COLO668 (cell line): ENCODE measurements around the gene LRRFIP1.
"Not testable (repeated sequence)": the region's sequence is repeated elsewhere in the genome, so short reads cannot be mapped to it uniquely, and the experiment has no call there.

Experiments used
- DNase-seq: peaks from one replicate; lab custom pipeline; 2025; ENCODE audit not compliant: unreplicated experiment; lab: John Stamatoyannopoulos, UW

LRRFIP1 gene

DNA sequence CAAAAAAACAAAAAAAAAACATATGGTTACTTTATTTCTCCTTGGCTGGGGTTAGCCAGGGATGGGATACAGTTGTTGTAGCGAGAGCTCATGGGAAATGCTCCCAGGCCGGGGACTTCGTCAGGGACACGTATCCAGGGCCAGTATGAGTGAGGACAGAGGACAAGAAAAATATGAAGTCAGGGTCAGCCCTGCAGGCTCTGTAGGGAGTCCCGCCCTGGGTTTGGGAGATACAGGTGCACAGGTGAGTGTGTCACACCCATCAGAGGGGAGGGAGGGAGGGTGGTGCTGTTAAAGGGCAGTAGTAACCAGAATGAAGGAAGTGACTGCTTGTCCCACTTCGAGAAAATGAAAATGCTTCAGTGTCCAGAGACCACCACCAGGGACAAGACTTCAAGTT is 115.6 kb downstream of the LRRFIP1 start:
- no peak for DNase-seq

DNA sequence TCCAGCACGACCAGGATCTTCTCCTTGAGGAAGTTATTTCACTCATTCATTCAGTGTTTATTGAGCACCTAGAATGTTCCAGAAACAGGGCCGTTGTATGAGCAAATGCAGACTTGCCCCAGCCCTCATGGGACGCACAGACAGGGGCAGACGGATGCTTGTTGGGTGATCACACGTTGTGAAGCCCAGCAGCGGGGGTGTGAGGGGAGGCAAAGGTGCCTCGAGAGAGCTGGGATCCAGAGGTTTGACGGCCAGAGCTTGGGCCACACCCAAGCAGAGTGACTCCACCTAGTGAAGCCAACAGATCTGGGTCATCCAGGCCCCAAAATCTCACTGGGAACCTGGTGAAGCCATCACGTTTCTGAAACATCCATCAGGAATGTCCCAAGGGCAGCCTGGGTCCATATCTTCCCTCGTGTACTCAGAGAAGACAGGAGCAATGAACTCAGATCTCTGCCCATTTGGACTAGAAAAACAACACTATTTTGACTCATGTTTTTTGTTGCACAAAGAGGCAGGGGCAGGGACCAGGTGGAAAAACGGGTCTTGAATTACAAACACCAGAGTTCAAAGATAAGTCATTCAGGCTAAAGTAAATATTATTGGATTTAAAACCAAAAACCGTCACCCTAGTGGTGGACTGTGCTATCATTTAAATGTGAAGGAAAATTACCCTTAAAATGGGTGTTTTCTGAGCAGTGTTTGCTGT is 116.3 kb downstream of the LRRFIP1 start:
- no peak for DNase-seq

DNA sequence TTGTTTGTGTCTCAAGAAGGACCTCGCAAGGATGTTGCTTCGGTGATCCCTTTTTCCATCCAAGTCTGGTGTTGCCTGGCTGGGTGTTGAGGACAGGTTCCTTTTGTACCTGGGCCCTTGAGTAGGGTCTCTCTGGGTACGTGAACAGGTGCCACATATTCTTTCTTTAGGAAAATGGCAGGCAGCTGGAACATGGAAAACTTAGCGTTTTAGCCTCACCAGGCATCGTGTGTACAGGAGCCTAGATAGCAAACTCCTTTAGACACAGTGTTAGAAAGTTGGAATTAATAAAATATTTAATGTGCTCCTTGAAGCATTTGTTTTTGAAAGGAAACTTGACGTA is 116.9 kb downstream of the LRRFIP1 start:
- DNase-seq, result no peak

DNA sequence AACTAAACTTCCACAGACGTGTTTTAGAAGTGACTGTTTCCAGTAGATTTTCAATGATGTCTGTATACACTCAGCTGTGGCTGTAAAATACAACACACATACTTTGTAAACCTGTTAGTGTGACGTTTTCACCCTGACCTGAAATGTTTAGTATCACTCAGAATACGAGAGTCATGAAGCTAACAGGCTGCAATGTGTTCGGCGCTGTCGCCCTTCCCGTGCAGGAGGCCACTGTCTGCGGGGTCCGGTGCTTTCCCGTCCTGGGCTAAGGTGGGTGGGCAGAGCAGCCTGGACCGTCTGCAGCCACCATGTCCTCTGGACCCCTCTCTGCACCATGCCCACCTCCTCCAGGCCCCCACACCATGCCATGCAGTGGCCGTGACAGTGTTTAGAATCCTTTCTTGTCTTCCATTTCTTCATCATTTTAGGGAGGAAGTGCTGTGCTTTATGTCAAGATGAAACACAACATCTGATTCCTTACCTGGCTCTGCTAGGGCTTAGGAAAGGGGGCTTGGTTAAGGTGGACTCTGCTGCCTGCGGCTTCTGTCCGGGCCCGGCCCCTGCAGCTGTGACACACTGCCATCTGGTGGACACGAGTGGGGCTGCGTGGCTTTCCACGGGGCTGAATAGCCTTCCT is 117.3 kb downstream of the LRRFIP1 start:
- peak; percentile 72 for DNase-seq

GRCh38 chr2:237745250-237745613 is 117.8 kb downstream of the LRRFIP1 start:
- DNase-seq, result no peak

DNA sequence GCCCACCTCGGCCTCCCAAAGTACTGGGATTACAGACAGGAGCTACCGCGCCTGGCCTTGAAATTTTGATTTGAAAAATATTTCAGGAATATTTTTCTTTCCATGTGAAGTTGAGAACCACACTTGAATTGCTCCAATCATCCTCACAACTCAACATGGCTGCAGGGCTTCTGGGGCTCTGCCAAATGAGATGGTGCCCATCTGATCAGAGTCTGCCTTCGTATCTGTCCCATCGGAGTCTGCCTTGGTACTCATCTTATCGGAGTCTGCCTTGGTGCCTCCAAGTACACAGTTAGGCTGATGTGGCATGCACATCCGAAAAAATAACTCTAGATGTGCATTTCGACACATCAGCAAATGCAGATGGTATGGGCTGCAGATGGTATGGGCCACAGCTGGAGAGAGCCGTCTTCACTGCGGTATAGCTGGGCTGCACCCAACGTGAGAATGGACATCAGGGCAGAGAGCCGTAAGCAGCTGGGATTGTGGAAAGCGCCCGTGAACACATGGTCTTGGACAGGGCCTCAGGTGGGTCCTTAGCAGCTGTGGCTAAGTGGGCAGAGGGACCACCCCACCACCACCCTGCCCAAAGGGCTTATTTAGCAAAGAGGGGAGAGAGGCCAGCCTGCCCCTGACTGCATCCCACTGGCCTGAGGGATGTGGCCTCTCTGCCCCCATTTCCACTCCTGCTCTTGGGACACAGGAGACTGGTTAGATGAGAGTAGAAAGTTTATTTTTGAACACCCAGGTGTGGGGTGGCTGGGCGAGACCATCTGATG is 119.1 kb downstream of the LRRFIP1 start:
- no peak for DNase-seq

GRCh38 chr2:237747189-237747588 is 119.8 kb downstream of the LRRFIP1 start:
- no peak for DNase-seq

DNA sequence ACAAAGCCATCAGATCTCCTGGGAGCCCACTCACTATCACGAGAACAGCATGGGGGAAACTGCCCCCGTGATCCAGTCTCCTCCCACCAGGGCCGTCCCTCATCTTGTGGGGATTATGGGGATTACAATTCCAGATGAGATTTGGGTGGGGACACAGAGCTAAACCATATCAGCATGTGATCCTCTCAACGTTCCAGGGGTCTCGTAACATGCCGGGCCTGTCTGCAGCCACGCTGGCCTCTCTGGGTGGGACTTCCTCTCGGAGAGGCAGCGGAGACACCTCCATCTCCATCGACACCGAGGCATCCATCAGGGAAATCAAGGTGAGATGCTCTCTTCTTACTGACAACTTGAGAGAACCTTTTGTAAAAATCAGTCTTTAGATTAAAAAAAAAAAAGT is 121.6 kb downstream of the LRRFIP1 start:
- DNase-seq, result no peak

- DNase-seq, result no peak
Measured at GRCh38 chr2:237749961-237750360, 122.6 kb downstream of the LRRFIP1 start.

- DNase-seq, result not testable (repeated sequence)
Measured at GRCh38 chr2:237750441-237750840, 123.1 kb downstream of the LRRFIP1 start.

- no peak for DNase-seq
Measured at GRCh38 chr2:237752761-237753165, 125.4 kb downstream of the LRRFIP1 start.

GRCh38 chr2:237754182-237754581 is 126.8 kb downstream of the LRRFIP1 start:
- no peak for DNase-seq

DNA sequence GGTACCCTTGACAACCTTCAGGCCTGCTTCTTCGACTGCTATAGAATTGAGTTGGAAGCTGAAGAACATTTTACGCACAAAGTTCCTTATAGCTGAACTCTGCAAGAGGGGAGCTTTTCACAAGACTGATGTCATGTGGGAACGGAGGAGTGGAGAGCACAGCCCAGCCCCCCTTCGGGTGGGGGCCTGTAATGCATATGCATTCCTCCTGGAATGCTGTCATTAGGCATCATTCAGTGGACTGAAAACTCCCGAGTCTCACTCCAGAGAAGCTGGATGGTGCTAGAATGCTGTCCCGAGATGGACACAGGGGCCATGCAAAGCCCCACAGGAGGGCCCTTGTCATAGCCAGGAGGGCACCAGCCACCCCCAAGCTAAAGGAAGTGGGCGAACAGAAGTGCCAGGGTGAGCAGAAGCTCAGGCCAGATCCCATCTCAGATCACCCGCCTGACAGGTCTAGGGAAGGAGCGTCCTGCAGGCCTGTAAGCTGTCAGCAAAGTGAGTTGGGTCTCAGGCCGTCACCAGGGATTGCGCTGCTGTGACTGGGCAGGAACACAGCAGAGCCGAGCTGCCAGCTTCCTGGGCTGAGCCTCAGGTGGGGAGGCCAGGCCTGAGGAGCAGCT is 127.3 kb downstream of the LRRFIP1 start:
- no peak for DNase-seq

DNA sequence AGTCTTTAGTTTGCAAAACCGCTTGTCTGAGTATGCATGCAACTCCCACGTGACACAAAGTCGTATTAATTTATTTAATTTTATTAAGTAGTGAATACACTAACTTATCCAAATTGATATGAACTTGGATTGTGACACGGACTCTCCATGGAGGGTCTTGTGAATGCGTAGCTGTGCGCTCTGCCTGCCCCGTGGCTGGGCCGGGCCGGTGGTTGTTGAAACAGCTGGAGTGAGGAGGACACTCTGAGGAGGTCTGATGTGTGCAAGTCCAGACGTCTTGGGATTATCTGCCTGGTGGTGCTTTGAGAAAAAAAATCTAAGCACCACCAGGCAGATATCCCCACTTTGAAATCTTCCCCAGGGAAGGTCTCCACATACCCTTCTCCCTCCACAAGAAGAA is 130.2 kb downstream of the LRRFIP1 start:
- DNase-seq, result no peak

- DNase-seq, result no peak
Measured at GRCh38 chr2:237758185-237758584, 130.8 kb downstream of the LRRFIP1 start.

GRCh38 chr2:237759176-237759575 is 131.8 kb downstream of the LRRFIP1 start:
- no peak for DNase-seq

- DNase-seq, result no peak
Measured at GRCh38 chr2:237760506-237761502, 133.4 kb downstream of the LRRFIP1 start.

- not testable (repeated sequence) for DNase-seq
Measured at GRCh38 chr2:237762291-237763182, 135.2 kb downstream of the LRRFIP1 start.

GRCh38 chr2:237763812-237764211 is 136.4 kb downstream of the LRRFIP1 start:
- no peak for DNase-seq

- not testable (repeated sequence) for DNase-seq
Measured at GRCh38 chr2:237765122-237765521, 137.7 kb downstream of the LRRFIP1 start.
